NCI-H774 (cell line): ENCODE data around the gene DPY30.
"Not testable (repeated sequence)": the region's sequence is repeated elsewhere in the genome, so short reads cannot be mapped to it uniquely, and the experiment has no call there.

ENCODE experiments used
- DNase-seq: peaks from one replicate; lab custom pipeline; 2025; lab: John Stamatoyannopoulos, UW

Gene DPY30

GRCh38 chr2:32039447-32040219 lies at the start of gene DPY30:
Gene DPY30 (minus strand): TSS chr2:32039805. CDS start chr2:32039456, 349 bp downstream.
- peak; percentile 88 for DNase-seq

GRCh38 chr2:32074134-32074506 lies 34.5 kb upstream of the DPY30 start:
- no peak for DNase-seq

- no peak for DNase-seq
These were observed 27.9 kb upstream of the DPY30 start for GRCh38 chr2:32067549-32067948.

GRCh38 chr2:32064713-32065112 lies 25.1 kb upstream of the DPY30 start:
- DNase-seq = no peak

GRCh38 chr2:32064021-32064601 lies 24.5 kb upstream of the DPY30 start:
- no peak for DNase-seq

- DNase-seq = peak; percentile 97
These were observed 23.9 kb upstream of the DPY30 start, which contains the start of gene SPAST for GRCh38 chr2:32063310-32064020. Gene SPAST (plus strand): TSS chr2:32063556. CDS start chr2:32063832, 276 bp downstream.

- peak; percentile 19 for DNase-seq
These were observed 22.6 kb upstream of the DPY30 start for GRCh38 chr2:32061973-32062861.

GRCh38 chr2:32061430-32061829 lies 21.8 kb upstream of the DPY30 start:
- no peak for DNase-seq

- DNase-seq = no peak
These were observed 20.7 kb upstream of the DPY30 start for GRCh38 chr2:32060266-32060665.

- DNase-seq = no peak
These were observed 18.5 kb upstream of the DPY30 start for GRCh38 chr2:32058130-32058529.

GRCh38 chr2:32054583-32054982 lies 15.0 kb upstream of the DPY30 start:
- DNase-seq = not testable (repeated sequence)

GRCh38 chr2:32051836-32052439 lies 12.3 kb upstream of the DPY30 start:
- DNase-seq = no peak

- no peak for DNase-seq
These were observed 4.0 kb upstream of the DPY30 start for GRCh38 chr2:32043561-32043960.

- DNase-seq = not testable (repeated sequence)
These were observed 5.3 kb downstream of the DPY30 start for GRCh38 chr2:32034198-32034887.

GRCh38 chr2:32018789-32019482 lies 20.7 kb downstream of the DPY30 start:
- not testable (repeated sequence) for DNase-seq

GRCh38 chr2:32012872-32013271 lies 26.7 kb downstream of the DPY30 start:
- DNase-seq = no peak

- no peak for DNase-seq
These were observed 28.1 kb downstream of the DPY30 start for GRCh38 chr2:32011485-32011960.

- peak; percentile 90 for DNase-seq
These were observed 28.7 kb downstream of the DPY30 start, which contains the start of gene MEMO1 for GRCh38 chr2:32010670-32011484. Gene MEMO1 (minus strand): TSS chr2:32011008. CDS start chr2:32010247, 761 bp downstream.

GRCh38 chr2:32010280-32010669 lies 29.3 kb downstream of the DPY30 start:
- DNase-seq = not testable (repeated sequence)
